Sigmoid colon (tissue), 4 donors: ENCODE data around the gene TBC1D2.

ENCODE experiments used
- CTCF ChIP-seq, 4 experiments: fragments of 450-650 bp in 3 of 4; fragments of 200-600 bp in 1 of 4; IDR thresholded peaks; one replicate each; pipeline ENCODE4 v1.5.1; 2016 to 2019; ENCODE audit warnings: antibody characterized with exemption in 4 of 4, mild to moderate bottlenecking in 3 of 4, moderate library complexity in 2 of 4
- EP300 ChIP-seq, 4 donors: sonication (generic); formaldehyde crosslinking; IDR thresholded peaks; one replicate each; pipeline ENCODE4 v1.6.1; 2017; ENCODE audit warnings: antibody characterized with exemption in 4 of 4
- POLR2A ChIP-seq, 2 donors: fragments of 450-650 bp; IDR thresholded peaks; one replicate each; pipeline ENCODE4 v1.6.1; 2016; ENCODE audit warnings: antibody characterized with exemption in 2 of 2, mild to moderate bottlenecking in 2 of 2, moderate library complexity in 2 of 2
- POLR2AphosphoS5 ChIP-seq, 4 donors: sonication (generic); formaldehyde crosslinking; IDR thresholded peaks; one replicate each; pipeline ENCODE4 v1.6.1; 2017; ENCODE audit warnings: antibody characterized with exemption in 4 of 4

DNA sequence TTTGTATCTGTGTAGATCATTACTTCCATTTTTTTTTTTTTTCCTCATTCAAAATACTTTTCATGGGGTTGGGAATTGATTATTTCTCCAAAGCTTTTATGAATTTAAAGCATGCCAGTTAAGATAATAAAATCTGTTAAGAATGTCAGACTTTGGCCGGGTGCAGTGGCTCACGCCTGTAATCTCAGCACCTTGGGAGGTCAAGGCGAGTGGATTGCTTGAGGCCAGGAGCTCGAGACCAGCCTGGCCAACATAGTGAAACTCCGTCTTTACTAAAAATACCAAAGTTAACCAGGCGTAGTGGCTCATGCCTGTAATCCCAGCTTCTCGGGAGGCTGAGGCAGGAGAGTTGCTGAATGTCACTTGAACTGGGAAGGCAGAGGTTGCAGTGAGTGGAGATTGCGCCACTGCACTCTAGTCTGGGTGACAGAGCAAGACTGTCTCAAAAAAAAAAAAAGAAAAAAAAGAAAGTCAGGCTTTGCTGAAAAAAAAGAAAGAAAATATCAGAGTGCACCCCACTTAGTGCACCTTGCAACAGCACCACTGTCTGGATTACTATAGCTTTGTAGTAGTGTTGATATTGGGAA, 18.5 kb downstream of the TBC1D2 start:
- TF ChIP-seq CTCF (IDR thresholded peaks at IDR 0.05): no peak
- no peak for TF ChIP-seq POLR2A (IDR thresholded peaks at IDR 0.05)
- no peak for TF ChIP-seq EP300 (IDR thresholded peaks at IDR 0.05)
- no peak for TF ChIP-seq POLR2AphosphoS5 (IDR thresholded peaks at IDR 0.05)
